Measurements from ENCODE around the gene GALNTL6. TPM values are rescaled to one million over a fixed set of nuclear protein-coding genes. Genes with fewer than 3 reads are reported as not detected.

GALNTL6 gene
- total RNA-seq, 1 experiment from 2014 or later = not detected

- RAD21 ChIA-PET (ENCODE audit: low non-redundant PET in 1 of 2, low total read pairs in 2 of 2, uncharacterized antibody in 2 of 2, unreplicated experiment in 2 of 2) = no interaction called here
These were observed 1188.4 kb downstream of the GALNTL6 start for GRCh38 chr4:173001571-173001970.

More at GRCh38 chr4:173001571-173001970, 1188.4 kb downstream of the GALNTL6 start:
- no peaks in the 10 kb centered on the region for H3K36me3 ChIP-seq (ENCODE audit: control insufficient read depth in 1 of 2, insufficient read depth in 2 of 2, low read length in 2 of 2)
- no peaks in the 10 kb centered on the region for H3K9me2 ChIP-seq (ENCODE audit: insufficient read depth)
- H3K27me3 ChIP-seq (ENCODE audit: insufficient read depth, low read length) = no peaks in the 10 kb centered on the region
- POLR2A ChIA-PET = no interaction called here
- H3K27ac ChIP-seq (ENCODE audit: low read depth, low read length) = no peak overlapping the region
- H3K4me3 ChIP-seq (replicated peaks in 1 of 2; ENCODE audit: low read depth in 1 of 2, low read length in 2 of 2) = no peak overlapping the region
- ATAC-seq (no peak), DNase-seq (ENCODE audit: low read depth, low spot score) (no peak)
- no peak overlapping the region for H3K4me2 ChIP-seq (ENCODE audit: low read length)
- BruUV-seq (replicated peaks) = no TSS peak
- TF ChIP-seq REST (IDR thresholded peaks at IDR 0.05; ENCODE audit: low read depth) (no peak), SP1 (IDR thresholded peaks at IDR 0.05; ENCODE audit: low read depth) (no peak), SIN3A (IDR thresholded peaks at IDR 0.05; ENCODE audit: low read depth) (no peak), CTCF (IDR thresholded peaks at IDR 0.05 in 2 of 3, conservative IDR thresholded peaks at IDR 0.05 in 1 of 3; ENCODE audit: borderline replicate concordance in 1 of 3, insufficient read depth in 1 of 3, low read depth in 2 of 3, low read length in 2 of 3) (no peak), RAD21 (IDR thresholded peaks at IDR 0.05; ENCODE audit: low read depth) (no peak), EZH2 (IDR thresholded peaks at IDR 0.05) (no peak), CEBPB (IDR thresholded peaks at IDR 0.05; ENCODE audit: low read depth) (no peak)
- intact Hi-C loops (cut with micrococcal nuclease) = no loop called here
- CTCF ChIA-PET = no interaction called here
- peaks cover 2 to 18% of the 10 kb centered on the region in 2 experiments; a peak in 3 of 4 replicates for H3K4me1 ChIP-seq (ENCODE audit: control insufficient read depth in 1 of 2, insufficient read depth in 2 of 2, low read length in 2 of 2)
- no peaks in the 10 kb centered on the region for H4K20me1 ChIP-seq (ENCODE audit: insufficient read depth)
- no peaks in the 10 kb centered on the region for H3K79me2 ChIP-seq (ENCODE audit: insufficient read depth, low read length)
- no peak overlapping the region for H2AFZ ChIP-seq (ENCODE audit: low read depth, low read length, poor library complexity, severe bottlenecking)
- no peaks in the 10 kb centered on the region for H3K9me3 ChIP-seq (ENCODE audit: control insufficient read depth in 1 of 2, insufficient read depth in 1 of 2, low read depth in 1 of 2, low read length in 2 of 2)
- H3K9ac ChIP-seq (ENCODE audit: low read length) = no peak overlapping the region
